ENCODE data around the gene SPDYE4. TPM values are rescaled to one million over a fixed set of nuclear protein-coding genes. Genes with fewer than 3 reads are reported as not detected.

SPDYE4 gene
- total and polyA plus RNA-seq, 2 experiments from 2014 or later = not detected

- no peak overlapping the region for H3K27ac ChIP-seq
- no peak overlapping the region for H3K4me3 ChIP-seq
- no peaks in the 10 kb centered on the region for H3K27me3 ChIP-seq
- H3K4me1 ChIP-seq (ENCODE audit: low read depth) = no peaks in the 10 kb centered on the region
- no peaks in the 10 kb centered on the region for H3K9me3 ChIP-seq (ENCODE audit: low read depth)
- H3K36me3 ChIP-seq = no peaks in the 10 kb centered on the region
- no peak for DNase-seq (ENCODE audit: low read depth in 1 of 2, low spot score in 1 of 2)
- no peak for TF ChIP-seq CTCF (IDR thresholded peaks at IDR 0.05; ENCODE audit: low read depth, low read length)
These were observed 23.8 kb upstream of the SPDYE4 start for GRCh38 chr17:8782176-8782575.

GRCh38 chr17:8781776-8782175 lies 23.4 kb upstream of the SPDYE4 start:
- no peaks in the 10 kb centered on the region for H3K4me1 ChIP-seq (ENCODE audit: low read depth)

GRCh38 chr17:8776881-8777280 lies 18.5 kb upstream of the SPDYE4 start:
- no peaks in the 10 kb centered on the region for H3K4me1 ChIP-seq (ENCODE audit: low read depth)
- no peaks in the 10 kb centered on the region for H3K27me3 ChIP-seq
- H3K9me3 ChIP-seq (ENCODE audit: low read depth) = no peaks in the 10 kb centered on the region
- TF ChIP-seq CTCF (IDR thresholded peaks at IDR 0.05; ENCODE audit: low read depth, low read length) = no peak
- H3K4me3 ChIP-seq = no peak overlapping the region
- H3K36me3 ChIP-seq = no peaks in the 10 kb centered on the region
- DNase-seq (ENCODE audit: low read depth in 1 of 2, low spot score in 1 of 2) = no peak
- H3K27ac ChIP-seq = no peak overlapping the region

More at GRCh38 chr17:8781776-8782175, 23.4 kb upstream of the SPDYE4 start:
- no peak for TF ChIP-seq CTCF (IDR thresholded peaks at IDR 0.05; ENCODE audit: low read depth, low read length)
- no peak overlapping the region for H3K27ac ChIP-seq
- H3K36me3 ChIP-seq = no peaks in the 10 kb centered on the region
- no peaks in the 10 kb centered on the region for H3K9me3 ChIP-seq (ENCODE audit: low read depth)
- no peak overlapping the region for H3K4me3 ChIP-seq
- DNase-seq (ENCODE audit: low read depth in 1 of 2, low spot score in 1 of 2) = no peak
- H3K27me3 ChIP-seq = no peaks in the 10 kb centered on the region

GRCh38 chr17:8776248-8776647 lies 17.9 kb upstream of the SPDYE4 start:
- no peak for DNase-seq (ENCODE audit: low read depth in 1 of 2, low spot score in 1 of 2)

DNA sequence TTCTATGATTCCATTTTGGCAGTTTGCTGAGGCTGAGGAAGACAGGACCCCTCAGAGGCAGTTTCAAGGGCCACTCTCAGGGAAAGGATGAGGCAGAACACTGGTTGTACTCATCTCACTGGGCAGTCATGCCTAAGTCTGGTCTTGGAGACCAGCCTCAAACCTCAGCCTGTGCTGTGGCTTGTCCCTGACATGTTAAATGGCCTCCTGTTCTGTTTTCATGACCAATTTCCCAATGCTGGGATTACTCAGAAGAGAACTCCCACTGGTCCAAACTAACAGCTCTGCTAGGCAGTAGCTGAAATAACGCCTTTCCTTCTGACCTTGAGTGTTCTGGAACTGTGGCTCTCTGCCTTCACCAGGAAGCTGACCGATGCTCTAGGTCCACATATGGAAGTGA lies 8.4 kb upstream of the SPDYE4 start:
- Histone ChIP-seq H3K27me3 (no peaks in the 10 kb centered on the region), H3K4me3 (no peak overlapping the region), H3K27ac (no peak overlapping the region), H3K36me3 (no peaks in the 10 kb centered on the region), H3K9me3 (ENCODE audit: low read depth) (no peaks in the 10 kb centered on the region), H3K4me1 (ENCODE audit: low read depth) (no peaks in the 10 kb centered on the region)
- no peak for DNase-seq (ENCODE audit: low read depth in 1 of 2, low spot score in 1 of 2)
- no peak for TF ChIP-seq CTCF (IDR thresholded peaks at IDR 0.05; ENCODE audit: low read depth, low read length)

More at GRCh38 chr17:8776248-8776647, 17.9 kb upstream of the SPDYE4 start:
- no peaks in the 10 kb centered on the region for H3K9me3 ChIP-seq (ENCODE audit: low read depth)
- H3K4me3 ChIP-seq = no peak overlapping the region
- H3K36me3 ChIP-seq = no peaks in the 10 kb centered on the region
- TF ChIP-seq CTCF (IDR thresholded peaks at IDR 0.05; ENCODE audit: low read depth, low read length) = no peak
- H3K27ac ChIP-seq = no peak overlapping the region
- H3K27me3 ChIP-seq = no peaks in the 10 kb centered on the region
- no peaks in the 10 kb centered on the region for H3K4me1 ChIP-seq (ENCODE audit: low read depth)

GRCh38 chr17:8762012-8762411 lies 3.7 kb upstream of the SPDYE4 start:
- no peaks in the 10 kb centered on the region for H3K36me3 ChIP-seq
- H3K4me3 ChIP-seq = no peak overlapping the region
- H3K9me3 ChIP-seq (ENCODE audit: low read depth) = no peaks in the 10 kb centered on the region
- no peaks in the 10 kb centered on the region for H3K4me1 ChIP-seq (ENCODE audit: low read depth)
- no peaks in the 10 kb centered on the region for H3K27me3 ChIP-seq
- no peak for DNase-seq (ENCODE audit: low read depth in 1 of 2, low spot score in 1 of 2)
- no peak overlapping the region for H3K27ac ChIP-seq
- no peak for TF ChIP-seq CTCF (IDR thresholded peaks at IDR 0.05; ENCODE audit: low read depth, low read length)

Measured in cardiac muscle cell (in vitro differentiated cells and primary cell).